Measurements from ENCODE around the gene PYCARD. TPM values are rescaled to one million over a fixed set of nuclear protein-coding genes. Genes with fewer than 3 reads are reported as not detected.

The PYCARD gene
- total RNA-seq, 1 experiment from 2014 or later = 72.9 TPM

GRCh38 chr16:31184888-31185287 is 17.7 kb downstream of the PYCARD start:
- TF ChIP-seq CTCF (conservative IDR thresholded peaks at IDR 0.05) (no peak), EZH2 (IDR thresholded peaks at IDR 0.05; ENCODE audit: low read depth) (no peak)
- Histone ChIP-seq H3K27ac (no peak overlapping the region), H2AFZ (no peak overlapping the region), H3K9me3 (ENCODE audit: insufficient read depth, low read depth) (no peaks in the 10 kb centered on the region), H3K79me2 (ENCODE audit: low read depth) (peaks cover 98% of the 10 kb centered on the region), H3K9me2 (ENCODE audit: insufficient read depth) (no peaks in the 10 kb centered on the region), H3K4me2 (no peak overlapping the region), H3K4me3 (no peak overlapping the region), H3F3A (ENCODE audit: insufficient read depth, low read depth) (peaks cover 85% of the 10 kb centered on the region), H3K36me3 (ENCODE audit: low read depth) (peaks cover 85% of the 10 kb centered on the region), H3K27me3 (ENCODE audit: insufficient read depth, low read depth) (no peaks in the 10 kb centered on the region), H4K20me1 (ENCODE audit: insufficient read depth) (peaks cover 95% of the 10 kb centered on the region), H3K4me1 (replicated peaks; ENCODE audit: insufficient read depth) (peaks cover 16% of the 10 kb centered on the region)
- no peak for DNase-seq
- intact Hi-C loops (cut with micrococcal nuclease; ENCODE audit: unreplicated experiment) = no loop called here
- no TSS peak for BruUV-seq (replicated peaks)
- ChIA-PET CTCF (no interaction called here), POLR2A (ENCODE audit: unreplicated experiment) (interaction anchor here (0.6 kb wide), 1 partner anchor 287 kb away, joined by 8 read pairs; the partner anchor contains the start of gene TGFB1I1)

- Histone ChIP-seq H3K9me3 (ENCODE audit: insufficient read depth, low read depth) (no peaks in the 10 kb centered on the region), H3K79me2 (ENCODE audit: low read depth) (peaks cover 93% of the 10 kb centered on the region), H3K4me2 (0 out of 2 replicates have a peak overlapping the region, but pooled peaks have one; percentile 91), H2AFZ (no peak overlapping the region), H3K27me3 (ENCODE audit: insufficient read depth, low read depth) (no peaks in the 10 kb centered on the region), H3K36me3 (ENCODE audit: low read depth) (peaks cover 73% of the 10 kb centered on the region), H3K9me2 (ENCODE audit: insufficient read depth) (no peaks in the 10 kb centered on the region), H4K20me1 (ENCODE audit: insufficient read depth) (peaks cover 84% of the 10 kb centered on the region), H3F3A (ENCODE audit: insufficient read depth, low read depth) (peaks cover 73% of the 10 kb centered on the region), H3K4me1 (replicated peaks; ENCODE audit: insufficient read depth) (peaks cover 21% of the 10 kb centered on the region), H3K27ac (no peak overlapping the region), H3K4me3 (no peak overlapping the region)
- POLR2A ChIA-PET (ENCODE audit: unreplicated experiment) = interaction anchor here (0.6 to 0.7 kb wide), 5 partner anchors 15 to 288 kb away, joined by 3 to 8 read pairs (median 4); partner anchors contain the start of genes KAT8 and TGFB1I1
- no TSS peak for BruUV-seq (replicated peaks)
- DNase-seq = no peak
- CTCF ChIA-PET = interaction anchor here (0.5 kb wide), 1 partner anchor 675 kb away, joined by 3 read pairs; no protein-coding TSS in a partner anchor
- TF ChIP-seq CTCF (conservative IDR thresholded peaks at IDR 0.05) (no peak), EZH2 (IDR thresholded peaks at IDR 0.05; ENCODE audit: low read depth) (no peak)
- intact Hi-C loops (cut with micrococcal nuclease; ENCODE audit: unreplicated experiment) = no loop called here
Measured at GRCh38 chr16:31183432-31184428, 18.8 kb downstream of the PYCARD start.

GRCh38 chr16:31182391-31182790 is 20.2 kb downstream of the PYCARD start:
- peaks cover 22% of the 10 kb centered on the region for H3K4me1 ChIP-seq (replicated peaks; ENCODE audit: insufficient read depth)
- peaks cover 60% of the 10 kb centered on the region for H3K36me3 ChIP-seq (ENCODE audit: low read depth)
- ChIA-PET CTCF (no interaction called here), POLR2A (ENCODE audit: unreplicated experiment) (interaction anchor here (0.7 kb wide), 2 partner anchors 71 to 316 kb away, joined by 3 to 7 read pairs; no protein-coding TSS in a partner anchor)
- DNase-seq = no peak
- peaks cover 60% of the 10 kb centered on the region for H3F3A ChIP-seq (ENCODE audit: insufficient read depth, low read depth)
- peaks cover 84% of the 10 kb centered on the region for H3K79me2 ChIP-seq (ENCODE audit: low read depth)
- H2AFZ ChIP-seq = no peak overlapping the region
- H3K27me3 ChIP-seq (ENCODE audit: insufficient read depth, low read depth) = no peaks in the 10 kb centered on the region
- H3K4me3 ChIP-seq = peak overlapping the region; percentile 83
- no peaks in the 10 kb centered on the region for H3K9me2 ChIP-seq (ENCODE audit: insufficient read depth)
- H3K9me3 ChIP-seq (ENCODE audit: insufficient read depth, low read depth) = no peaks in the 10 kb centered on the region
- no peak for TF ChIP-seq EZH2 (IDR thresholded peaks at IDR 0.05; ENCODE audit: low read depth)
- no peak for TF ChIP-seq CTCF (conservative IDR thresholded peaks at IDR 0.05)
- H3K4me2 ChIP-seq = peak overlapping the region; percentile 91
- peaks cover 70% of the 10 kb centered on the region for H4K20me1 ChIP-seq (ENCODE audit: insufficient read depth)
- intact Hi-C loops (cut with micrococcal nuclease; ENCODE audit: unreplicated experiment) = no loop called here
- no peak overlapping the region for H3K27ac ChIP-seq
- no TSS peak for BruUV-seq (replicated peaks)
